HepG2 (cell line): ENCODE data around the gene CASP3. TPM values are rescaled to one million over a fixed set of nuclear protein-coding genes. Genes with fewer than 3 reads are reported as not detected.
"Not testable (repeated sequence)": the region's sequence is repeated elsewhere in the genome, so short reads cannot be mapped to it uniquely, and the experiment has no call there.

Source experiments
- ATAC-seq: fragments of 200-7000 bp; cut with Tn5 transposase; 3 replicates; pipeline ENCODE4 v1.9.1; 2020; ENCODE audit warnings: mild to moderate bottlenecking, moderate library complexity
- BruUV-seq: library from RNA; stranded (reverse); fragments of 400-500 nt; replicated peaks from 2 replicates; lab custom pipeline; 2021; lab: Mats Ljungman, UMichigan
- CTCF ChIA-PET: fragments of 300-600 bp; formaldehyde crosslinking; extraction: SDS; loops from one replicate; lab custom pipeline; 2021; ENCODE audit warnings: low total read pairs, inconsistent platforms, low intra/inter-chr PET ratio; lab: Yijun Ruan, JAX
- POLR2A ChIA-PET: fragments of 350-600 bp; sonication (Branson Sonifier 250); formaldehyde crosslinking; loops from one replicate; lab custom pipeline; 2020; ENCODE audit warnings: antibody characterized with exemption, inconsistent platforms; lab: Yijun Ruan, JAX
- DNase-seq: peaks from one replicate; pipeline ENCODE4 v3.0.0-alpha.2; 2015; ENCODE audit warnings: low spot score
- FAIRE-seq: peaks from 3 replicates; lab custom pipeline; 2011; peaks lifted over from hg19 to GRCh38; lab: Jason Lieb, UNC
- H2AFZ ChIP-seq: one replicate; pipeline ENCODE4 v1.6.1; 2011; ENCODE audit warnings: low read length, inconsistent platforms
- H3K27ac ChIP-seq: fragments of 300-600 bp; 3 replicates; pipeline ENCODE4 v1.8.0; 2011; ENCODE audit warnings: mixed run types, mild to moderate bottlenecking, mixed read lengths, low read length, inconsistent platforms; ENCODE audit not compliant: insufficient read depth; ENCODE audit errors: extremely low read length
- H3K27me3 ChIP-seq, 2 experiments: fragments of 200-600 bp in 1 of 2; 2 replicates in 1 of 2; 3 replicates in 1 of 2; pipeline versions ENCODE4 v1.6.0 to v1.8.0; 2011; ENCODE audit warnings: low read length in 2 of 2, mild to moderate bottlenecking in 2 of 2, moderate library complexity in 2 of 2, inconsistent platforms in 1 of 2; ENCODE audit not compliant: insufficient read depth in 2 of 2, control insufficient read depth in 1 of 2
- H3K36me3 ChIP-seq, 2 experiments: fragments of 200-600 bp in 1 of 2; replicated peaks in 1 of 2; 2 replicates in 1 of 2; 3 replicates in 1 of 2; pipeline versions ENCODE4 v1.5.1 to v1.8.0; 2011; ENCODE audit warnings: low read length in 2 of 2, inconsistent platforms in 1 of 2; ENCODE audit not compliant: insufficient read depth in 2 of 2, control insufficient read depth in 1 of 2
- H3K4me1 ChIP-seq: 2 replicates; pipeline ENCODE4 v1.5.1; 2012; ENCODE audit warnings: low read length, inconsistent platforms; ENCODE audit not compliant: insufficient read depth
- H3K4me2 ChIP-seq: 2 replicates; pipeline ENCODE4 v1.6.0; 2011; ENCODE audit warnings: low read depth, low read length, inconsistent platforms
- H3K4me3 ChIP-seq, 3 experiments: fragments of 200-600 bp in 1 of 3; sonication (generic), shearing (Covaris generic) in 1 of 3; replicated peaks in 1 of 3; 2 replicates each; pipeline ENCODE4 v1.5.1; 2011 to 2016; ENCODE audit warnings: low read length in 3 of 3, inconsistent platforms in 2 of 3, low read depth in 2 of 3, mild to moderate bottlenecking in 2 of 3, control low read depth in 1 of 3, mixed read lengths in 1 of 3; ENCODE audit not compliant: insufficient read depth in 1 of 3
- H3K79me2 ChIP-seq: one replicate; pipeline ENCODE4 v1.6.1; 2011; ENCODE audit warnings: low read length, inconsistent platforms; ENCODE audit not compliant: insufficient read depth
- H3K9ac ChIP-seq: 2 replicates; pipeline ENCODE4 v1.6.0; 2011; ENCODE audit warnings: mild to moderate bottlenecking, low read depth, low read length, inconsistent platforms; ENCODE audit not compliant: insufficient read depth
- H3K9me3 ChIP-seq: 2 replicates; pipeline ENCODE4 v1.5.1; 2012; ENCODE audit warnings: mild to moderate bottlenecking, low read length
- H4K20me1 ChIP-seq: 2 replicates; pipeline ENCODE4 v1.6.0; 2011; ENCODE audit warnings: inconsistent platforms, mild to moderate bottlenecking, low read length, moderate library complexity; ENCODE audit not compliant: insufficient read depth
- EEA1 ChIP-seq: sonication (generic); formaldehyde crosslinking; IDR thresholded peaks from 2 replicates; pipeline ENCODE4 v1.5.1; 2020; ENCODE audit warnings: mild to moderate bottlenecking, missing genetic modification reagents, borderline replicate concordance
- FOXP1 ChIP-seq, 2 experiments: fragments of 450-650 bp in 1 of 2; IDR thresholded peaks; 2 replicates each; pipeline ENCODE4 v1.6.1; 2017 to 2018; ENCODE audit warnings: antibody characterized with exemption in 1 of 2
- KMT2B ChIP-seq: IDR thresholded peaks from 2 replicates; pipeline ENCODE4 v1.6.1; 2016; ENCODE audit warnings: missing genetic modification reagents, missing compliant biosample characterization
- MTA3 ChIP-seq: sonication (generic); formaldehyde crosslinking; IDR thresholded peaks from 2 replicates; pipeline ENCODE4 v1.4.0; 2020; ENCODE audit warnings: missing genetic modification reagents
- RFXAP ChIP-seq: sonication (generic); formaldehyde crosslinking; IDR thresholded peaks from 2 replicates; pipeline ENCODE4 v1.4.0; 2020; ENCODE audit warnings: missing genetic modification reagents, borderline replicate concordance
- ZNF333 ChIP-seq: sonication (generic); formaldehyde crosslinking; IDR thresholded peaks from 2 replicates; pipeline ENCODE4 v1.4.0; 2020; ENCODE audit warnings: mild to moderate bottlenecking, missing genetic modification reagents, borderline replicate concordance
- WGBS: methylation state at CpG from one replicate; pipeline ENCODE4 v1.1.6; 2017; ENCODE audit warnings: low lambda C conversion rate; 5-methylcytosine and 5-hydroxymethylcytosine counted together
- in situ Hi-C: cut with HindIII; loops from 2 replicates; pipeline ENCODE4 v1.10.0; 2017; ENCODE audit warnings: low pct_unique_long_range_greater_than_20kb; ENCODE audit not compliant: extremely low pct_ligation_motif_present
- intact Hi-C: fragments of 100-400 bp; cut with micrococcal nuclease; formaldehyde crosslinking; loops from one replicate; pipeline ENCODE4 v1.10.0; 2022; ENCODE audit not compliant: unreplicated experiment
- polyA plus RNA-seq, 8 experiments: library from polyadenylated mRNA; depleted of rRNA in 3 of 8; stranded (reverse) in 7 of 8; unstranded in 1 of 8; fragments of >200 nt; fragmentation: Illumina TruSeq in 4 of 8; extraction: Trizol in 4 of 8; gene quantifications; 2 replicates each; pipeline versions ENCODE4 v1.2.1 to v1.2.3, GENCODE V29; 2011 to 2016; ENCODE audit warnings: low read depth in 4 of 8, missing spikeins in 1 of 8, mixed read lengths in 1 of 8; ENCODE audit not compliant: insufficient read depth in 1 of 8
- total RNA-seq, 5 experiments: library from RNA; depleted of rRNA; stranded (reverse); fragments of >200 nt; fragmentation: Illumina TruSeq; extraction: Trizol; gene quantifications; 2 replicates each; pipeline ENCODE4 v1.2.3, GENCODE V29; 2016; ENCODE audit warnings: low read depth in 1 of 5

Gene CASP3
- total and polyA plus RNA-seq, 2 of the 13 experiments (the other 11 are each of a cell fraction or from before 2014, with no cell fraction given), result 26.0 to 77.8 TPM

DNA sequence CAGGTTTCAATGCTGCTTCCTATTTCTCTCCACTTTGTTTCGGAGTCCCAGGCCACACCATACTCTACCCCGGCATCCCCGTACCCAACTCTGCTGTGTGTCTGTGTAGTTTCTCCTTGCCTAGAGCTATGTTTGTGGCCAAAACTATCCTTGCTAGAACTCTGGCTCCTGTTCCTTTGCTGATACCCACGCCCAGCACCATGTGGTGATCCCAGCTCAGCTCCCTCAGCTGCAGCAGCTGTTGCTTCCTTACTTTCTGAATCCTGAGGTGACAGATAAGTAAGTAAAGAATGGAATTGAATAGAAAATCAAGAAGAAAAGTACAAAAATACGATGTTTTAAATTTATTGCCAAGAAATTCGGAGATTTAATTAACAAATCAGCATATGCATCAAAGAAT is 55.8 kb downstream of the CASP3 start:
- Histone ChIP-seq H3K4me2 (no peak overlapping the region), H4K20me1 (no peaks in the 10 kb centered on the region), H3K9ac (no peak overlapping the region), H3K27me3 (no peaks in the 10 kb centered on the region), H3K79me2 (no peaks in the 10 kb centered on the region), H3K4me1 (peaks cover 16% of the 10 kb centered on the region), H3K4me3 (no peak overlapping the region), H2AFZ (no peak overlapping the region), H3K27ac (no peak overlapping the region), H3K36me3 (no peaks in the 10 kb centered on the region), H3K9me3 (no peaks in the 10 kb centered on the region)
- no TSS peak for BruUV-seq
- CTCF ChIA-PET, result no interaction called here
- WGBS, result 96% methylated on average over 6 of the region's 6 CpGs
- intact Hi-C loops, result no loop called here
- ATAC-seq, result no peak
- no peak for DNase-seq
- no peak for FAIRE-seq
- POLR2A ChIA-PET, result no interaction called here
- in situ Hi-C loops, result no loop called here
- no peak for TF ChIP-seq FOXP1 (IDR thresholded peaks at IDR 0.05)
- TF ChIP-seq FOXP1 (CRISPR knock-in tag; IDR thresholded peaks at IDR 0.05), result no peak
- TF ChIP-seq RFXAP (CRISPR knock-in tag), result no peak
- no peak for TF ChIP-seq ZNF333 (CRISPR knock-in tag)
- TF ChIP-seq EEA1 (CRISPR knock-in tag), result no peak
- TF ChIP-seq KMT2B, result no peak
- no peak for TF ChIP-seq MTA3

DNA sequence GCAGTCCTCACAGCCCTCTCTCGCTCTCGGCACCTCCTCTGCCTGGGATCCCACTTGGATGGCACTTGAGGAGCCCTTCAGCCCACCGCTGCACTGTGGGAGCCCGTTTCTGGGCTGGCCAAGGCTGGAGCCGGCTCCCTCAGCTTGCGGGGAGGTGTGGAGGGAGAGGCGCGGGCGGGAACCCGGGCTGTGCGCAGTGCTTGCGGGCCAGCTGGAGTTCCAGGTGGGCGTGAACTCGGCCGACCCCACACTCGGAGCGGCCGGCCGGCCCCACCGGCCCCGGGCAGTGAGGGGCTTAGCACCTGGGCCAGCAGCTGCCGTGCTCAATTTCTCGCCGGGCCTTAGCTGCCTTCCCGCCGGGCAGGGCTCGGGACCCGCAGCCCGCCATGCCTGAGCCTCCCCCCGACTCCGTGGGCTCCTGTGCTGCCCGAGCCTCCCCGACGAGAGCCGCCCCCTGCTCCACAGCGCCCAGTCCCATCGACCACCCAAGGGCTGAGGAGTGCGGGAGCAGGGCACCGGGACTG is 57.4 kb downstream of the CASP3 start:
- 96% methylated on average over 20 of the region's 39 CpGs for WGBS
- H2AFZ ChIP-seq, POLR2A ChIA-PET: not testable (repeated sequence)

More for the DNA sequence above, 57.4 kb downstream of the CASP3 start:
- H3K9ac ChIP-seq, intact Hi-C loops, in situ Hi-C loops, H3K36me3 ChIP-seq, H3K27me3 ChIP-seq, H4K20me1 ChIP-seq, BruUV-seq, H3K9me3 ChIP-seq, H3K4me2 ChIP-seq, ATAC-seq, DNase-seq, CTCF ChIA-PET, H3K79me2 ChIP-seq, H3K27ac ChIP-seq, H3K4me3 ChIP-seq, FAIRE-seq: not testable (repeated sequence)
- peaks cover 11% of the 10 kb centered on the region for H3K4me1 ChIP-seq
